ENCODE data around the gene KDM1B. TPM values are rescaled to one million over a fixed set of nuclear protein-coding genes. Genes with fewer than 3 reads are reported as not detected.

KDM1B gene
- total RNA-seq, 4 donors from 2014 or later, result 12.1 to 15.8 (median 12.7) TPM

DNA sequence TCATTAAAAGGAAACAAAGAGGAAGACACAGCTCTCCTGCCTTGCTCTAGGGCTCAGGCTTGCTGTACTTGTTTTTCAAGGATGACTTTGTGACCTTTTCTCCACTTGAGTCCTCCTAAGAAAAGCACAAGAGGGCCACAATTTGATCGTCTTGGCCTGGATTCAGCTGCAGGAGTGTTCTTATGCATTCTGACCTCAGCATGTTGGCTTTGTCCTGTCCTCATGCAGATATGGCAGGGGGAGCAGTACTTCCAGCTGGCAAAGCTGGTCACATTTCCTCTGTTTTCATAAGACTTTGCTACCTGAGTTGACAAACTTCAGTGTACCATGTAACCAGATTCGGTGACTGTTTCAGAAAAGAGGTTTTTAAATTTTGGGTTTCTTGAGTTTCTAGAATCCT is 30.8 kb downstream of the KDM1B start:
- DNase-seq (ENCODE audit: low spot score) (no peak), ATAC-seq (ENCODE audit: low FRiP score) (no peak)
- TF ChIP-seq, protein P1, sequence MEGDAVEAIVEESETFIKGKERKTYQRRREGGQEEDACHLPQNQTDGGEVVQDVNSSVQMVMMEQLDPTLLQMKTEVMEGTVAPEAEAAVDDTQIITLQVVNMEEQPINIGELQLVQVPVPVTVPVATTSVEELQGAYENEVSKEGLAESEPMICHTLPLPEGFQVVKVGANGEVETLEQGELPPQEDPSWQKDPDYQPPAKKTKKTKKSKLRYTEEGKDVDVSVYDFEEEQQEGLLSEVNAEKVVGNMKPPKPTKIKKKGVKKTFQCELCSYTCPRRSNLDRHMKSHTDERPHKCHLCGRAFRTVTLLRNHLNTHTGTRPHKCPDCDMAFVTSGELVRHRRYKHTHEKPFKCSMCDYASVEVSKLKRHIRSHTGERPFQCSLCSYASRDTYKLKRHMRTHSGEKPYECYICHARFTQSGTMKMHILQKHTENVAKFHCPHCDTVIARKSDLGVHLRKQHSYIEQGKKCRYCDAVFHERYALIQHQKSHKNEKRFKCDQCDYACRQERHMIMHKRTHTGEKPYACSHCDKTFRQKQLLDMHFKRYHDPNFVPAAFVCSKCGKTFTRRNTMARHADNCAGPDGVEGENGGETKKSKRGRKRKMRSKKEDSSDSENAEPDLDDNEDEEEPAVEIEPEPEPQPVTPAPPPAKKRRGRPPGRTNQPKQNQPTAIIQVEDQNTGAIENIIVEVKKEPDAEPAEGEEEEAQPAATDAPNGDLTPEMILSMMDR (IDR thresholded peaks at IDR 0.05), result no peak

GRCh38 chr6:18186540-18187250 is 31.5 kb downstream of the KDM1B start:
- TF ChIP-seq, protein P1 (IDR thresholded peaks at IDR 0.05), result no peak
- DNase-seq (ENCODE audit: low spot score) (no peak), ATAC-seq (ENCODE audit: low FRiP score) (no peak)

DNA sequence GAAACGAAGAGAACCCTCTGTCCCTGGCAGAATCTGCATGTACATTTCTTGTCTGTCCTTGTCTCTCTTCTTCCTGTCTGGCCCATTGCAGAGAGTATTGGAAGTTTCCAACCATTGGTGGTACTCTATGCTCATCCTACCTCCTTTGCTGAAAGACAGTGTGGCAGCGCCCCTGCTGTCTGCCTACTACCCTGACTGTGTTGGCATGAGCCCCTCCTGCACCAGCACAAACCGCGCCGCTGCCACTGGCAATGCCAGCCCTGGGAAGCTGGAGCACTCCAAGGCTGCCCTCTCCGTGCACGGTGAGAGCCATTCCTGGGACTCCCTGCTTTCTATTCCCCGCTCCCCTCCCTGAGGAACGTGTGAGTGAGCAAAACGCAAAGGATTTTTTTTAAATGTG is 32.5 kb downstream of the KDM1B start:
- DNase-seq (ENCODE audit: low spot score) (no peak), ATAC-seq (ENCODE audit: low FRiP score) (no peak)
- TF ChIP-seq, protein P1 (IDR thresholded peaks at IDR 0.05), result no peak

GRCh38 chr6:18189196-18189595 is 34.0 kb downstream of the KDM1B start:
- TF ChIP-seq, protein P1 (IDR thresholded peaks at IDR 0.05), result no peak
- no peak for DNase-seq (ENCODE audit: low spot score)
- no peak for ATAC-seq (ENCODE audit: low FRiP score)

DNA sequence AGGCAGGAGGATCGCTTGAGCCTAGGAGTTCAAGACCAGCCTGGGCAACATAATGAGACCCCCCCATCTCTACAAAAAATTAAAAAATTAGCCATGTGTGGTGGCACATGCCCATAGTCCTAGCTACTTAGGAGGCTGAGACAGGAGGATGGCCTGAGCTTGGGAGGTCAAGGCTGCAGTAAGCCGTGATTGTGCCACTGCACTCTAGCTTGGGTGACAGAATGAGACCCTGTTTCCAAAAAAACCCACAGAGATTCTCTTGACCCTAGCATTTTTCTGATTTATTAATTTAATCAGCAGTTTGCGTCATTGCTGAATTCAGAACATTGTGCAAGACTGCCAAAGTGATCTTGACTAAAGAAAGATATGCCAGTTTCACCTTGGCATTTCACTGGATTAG is 36.8 kb downstream of the KDM1B start:
- TF ChIP-seq, protein P1 (IDR thresholded peaks at IDR 0.05), result no peak
- no peak for DNase-seq (ENCODE audit: low spot score)
- ATAC-seq (ENCODE audit: low FRiP score), result no peak

DNA sequence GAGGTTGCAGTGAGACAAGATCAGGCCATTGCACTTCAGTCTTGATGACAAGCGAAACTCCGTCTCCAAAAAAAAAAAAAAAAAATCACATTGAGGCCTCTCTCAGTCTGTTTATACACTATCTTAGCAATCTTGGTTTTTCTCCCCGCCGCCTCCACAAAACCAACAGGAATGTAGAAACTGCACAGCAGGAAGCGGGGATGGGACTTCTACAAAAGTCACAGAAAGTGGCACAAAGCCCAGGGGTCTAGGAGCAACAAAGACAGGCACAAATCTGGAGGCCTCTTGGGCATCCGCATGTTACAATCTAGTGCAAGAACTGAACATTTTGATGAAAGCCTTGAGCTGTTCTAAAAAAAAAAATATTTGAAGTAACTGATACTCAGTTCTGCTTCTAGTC is 48.6 kb downstream of the KDM1B start:
- TF ChIP-seq, protein P1 (IDR thresholded peaks at IDR 0.05), result no peak
- ATAC-seq (ENCODE audit: low FRiP score) (no peak), DNase-seq (ENCODE audit: low spot score) (no peak)

DNA sequence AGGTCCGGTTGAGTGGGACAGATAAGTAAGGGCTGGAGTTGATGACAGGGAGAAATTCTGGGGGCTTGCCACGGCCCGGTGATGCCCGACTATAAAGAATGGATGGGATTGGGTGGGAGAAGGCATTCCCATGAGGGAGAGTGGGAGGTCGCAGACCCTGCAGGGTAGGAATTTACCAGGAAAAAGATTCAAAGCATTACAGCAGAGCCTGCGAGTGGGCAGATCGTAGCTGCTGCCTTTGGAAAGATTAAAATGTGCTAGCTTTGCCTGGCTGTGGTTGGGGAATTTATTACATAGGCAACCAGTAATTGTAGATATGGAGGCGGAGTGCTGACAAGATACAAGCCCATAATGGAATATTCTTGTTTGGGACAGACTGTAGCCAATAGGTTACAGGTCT is 49.5 kb downstream of the KDM1B start:
- TF ChIP-seq, protein P1 (IDR thresholded peaks at IDR 0.05), result no peak
- ATAC-seq (ENCODE audit: low FRiP score) (no peak), DNase-seq (ENCODE audit: low spot score) (no peak)

All from omental fat pad (tissue), 4 donors.